ENCODE data around the gene COL12A1. TPM values are rescaled to one million over a fixed set of nuclear protein-coding genes. Genes with fewer than 3 reads are reported as not detected.

Gene COL12A1
- total RNA-seq, 2 experiments from 2014 or later = not detected

GRCh38 chr6:75142721-75143120 is 63.1 kb downstream of the COL12A1 start:
- POLR2A ChIA-PET = no interaction called here
- Mint-ChIP-seq H3K27ac (no peak overlapping the region), H3K4me1 (no peaks in the 10 kb centered on the region), H3K27me3 (no peaks in the 10 kb centered on the region), H3K9me3 (no peaks in the 10 kb centered on the region), H3K4me3 (no peak overlapping the region), H3K36me3 (ENCODE audit: low read depth) (no peaks in the 10 kb centered on the region)
- no peak for DNase-seq
- CTCF ChIA-PET = no interaction called here

- POLR2A ChIA-PET = no interaction called here
- CTCF ChIA-PET = no interaction called here
- H3K27ac Mint-ChIP-seq = no peak overlapping the region
- H3K36me3 Mint-ChIP-seq (ENCODE audit: low read depth) = no peaks in the 10 kb centered on the region
- no peak for DNase-seq
- no peaks in the 10 kb centered on the region for H3K27me3 Mint-ChIP-seq
- no peaks in the 10 kb centered on the region for H3K9me3 Mint-ChIP-seq
- H3K4me3 Mint-ChIP-seq = no peak overlapping the region
- H3K4me1 Mint-ChIP-seq = no peaks in the 10 kb centered on the region
Measured at GRCh38 chr6:75135876-75136275, 70.0 kb downstream of the COL12A1 start.

DNA sequence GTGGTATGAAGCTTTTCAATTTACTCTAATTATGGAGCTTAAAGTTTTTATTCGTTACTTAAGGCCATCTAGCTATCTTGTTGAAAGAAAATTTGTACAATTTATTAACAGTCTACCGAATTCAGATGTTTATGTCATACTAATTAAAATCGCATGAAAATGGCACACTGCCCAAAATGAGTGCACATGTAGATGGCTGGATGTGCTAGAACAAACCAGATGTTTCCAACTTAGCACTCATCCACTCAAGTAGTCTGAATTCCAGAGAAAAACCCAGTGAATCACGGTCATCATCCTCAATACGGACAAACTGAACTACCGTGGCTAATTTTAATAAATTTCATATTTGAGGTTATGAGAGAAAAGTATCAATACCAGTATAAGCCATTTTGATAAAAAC is 70.4 kb downstream of the COL12A1 start:
- ChIA-PET CTCF (interaction anchor here (1.4 kb wide), 1 partner anchor 74 kb away, joined by 3 read pairs; no protein-coding TSS in a partner anchor), POLR2A (no interaction called here)
- no peak overlapping the region for H3K4me3 Mint-ChIP-seq
- no peaks in the 10 kb centered on the region for H3K4me1 Mint-ChIP-seq
- H3K9me3 Mint-ChIP-seq = no peaks in the 10 kb centered on the region
- DNase-seq = no peak
- H3K27me3 Mint-ChIP-seq = no peaks in the 10 kb centered on the region
- no peak overlapping the region for H3K27ac Mint-ChIP-seq
- no peaks in the 10 kb centered on the region for H3K36me3 Mint-ChIP-seq (ENCODE audit: low read depth)

DNA sequence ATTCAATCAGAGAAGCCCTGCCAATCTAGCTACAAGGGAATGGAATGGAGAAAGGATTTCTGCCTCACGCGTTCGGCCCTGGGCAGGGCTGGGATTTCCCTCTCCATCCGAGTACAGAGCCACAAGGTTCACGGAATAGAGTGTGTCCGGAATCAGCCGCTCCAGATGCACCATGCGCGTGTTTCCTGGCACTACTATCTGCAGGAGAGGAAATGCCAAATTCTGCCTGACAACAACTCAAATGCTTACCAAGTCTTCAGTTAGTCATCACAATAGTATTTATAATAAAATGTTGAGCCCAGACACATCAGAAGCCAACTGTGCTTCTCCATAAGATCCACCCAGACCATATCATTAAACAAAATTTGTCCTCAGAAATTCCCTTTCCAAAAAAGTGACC is 75.1 kb downstream of the COL12A1 start:
- no peak overlapping the region for H3K4me3 Mint-ChIP-seq
- no peaks in the 10 kb centered on the region for H3K9me3 Mint-ChIP-seq
- H3K27me3 Mint-ChIP-seq = no peaks in the 10 kb centered on the region
- H3K36me3 Mint-ChIP-seq (ENCODE audit: low read depth) = no peaks in the 10 kb centered on the region
- H3K27ac Mint-ChIP-seq = no peak overlapping the region
- no peak for DNase-seq
- H3K4me1 Mint-ChIP-seq = no peaks in the 10 kb centered on the region
- ChIA-PET CTCF (no interaction called here), POLR2A (no interaction called here)

- no peak for DNase-seq
- ChIA-PET POLR2A (no interaction called here), CTCF (no interaction called here)
- no peak overlapping the region for H3K27ac Mint-ChIP-seq
- H3K27me3 Mint-ChIP-seq = no peaks in the 10 kb centered on the region
- no peak overlapping the region for H3K4me3 Mint-ChIP-seq
- H3K4me1 Mint-ChIP-seq = no peaks in the 10 kb centered on the region
- H3K36me3 Mint-ChIP-seq (ENCODE audit: low read depth) = no peaks in the 10 kb centered on the region
- no peaks in the 10 kb centered on the region for H3K9me3 Mint-ChIP-seq
Measured at GRCh38 chr6:75128878-75129570, 76.8 kb downstream of the COL12A1 start.

DNA sequence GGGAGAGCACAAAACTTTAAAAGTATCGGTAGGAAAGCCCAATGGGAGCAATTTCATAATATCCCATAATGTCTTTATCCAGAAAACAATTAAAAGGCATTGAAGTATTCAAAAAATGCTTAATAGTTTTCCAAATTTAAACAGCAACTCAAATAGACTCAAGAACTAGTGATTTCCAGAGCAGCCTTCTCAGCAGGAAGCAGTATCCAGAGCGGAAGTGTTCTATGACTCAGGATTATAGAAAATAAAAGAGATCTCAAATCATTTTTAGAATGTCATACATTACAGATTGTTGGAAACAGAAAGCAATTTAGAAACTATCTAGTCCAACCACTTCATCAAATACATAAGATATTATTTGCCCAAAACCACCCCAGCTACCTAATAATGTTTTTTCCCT is 79.3 kb downstream of the COL12A1 start:
- CTCF ChIA-PET = no interaction called here
- DNase-seq = no peak
- H3K36me3 Mint-ChIP-seq (ENCODE audit: low read depth) = no peaks in the 10 kb centered on the region

GRCh38 chr6:75124983-75125382 is 80.9 kb downstream of the COL12A1 start:
- Mint-ChIP-seq H3K27me3 (no peaks in the 10 kb centered on the region), H3K27ac (no peak overlapping the region), H3K4me1 (no peaks in the 10 kb centered on the region), H3K9me3 (no peaks in the 10 kb centered on the region), H3K4me3 (no peak overlapping the region), H3K36me3 (ENCODE audit: low read depth) (no peaks in the 10 kb centered on the region)
- DNase-seq = no peak
- POLR2A ChIA-PET = no interaction called here
- CTCF ChIA-PET = no interaction called here

More for the DNA sequence above, 79.3 kb downstream of the COL12A1 start:
- no peaks in the 10 kb centered on the region for H3K9me3 Mint-ChIP-seq
- no peaks in the 10 kb centered on the region for H3K27me3 Mint-ChIP-seq
- H3K27ac Mint-ChIP-seq = no peak overlapping the region
- POLR2A ChIA-PET = no interaction called here
- H3K4me1 Mint-ChIP-seq = no peaks in the 10 kb centered on the region
- H3K4me3 Mint-ChIP-seq = no peak overlapping the region

- Mint-ChIP-seq H3K27ac (no peak overlapping the region), H3K4me1 (no peaks in the 10 kb centered on the region), H3K36me3 (ENCODE audit: low read depth) (no peaks in the 10 kb centered on the region), H3K27me3 (no peaks in the 10 kb centered on the region), H3K4me3 (no peak overlapping the region), H3K9me3 (no peaks in the 10 kb centered on the region)
- ChIA-PET POLR2A (no interaction called here), CTCF (no interaction called here)
- DNase-seq = no peak
Measured at GRCh38 chr6:75124085-75124484, 81.8 kb downstream of the COL12A1 start.

- H3K4me3 Mint-ChIP-seq = no peak overlapping the region
- CTCF ChIA-PET = no interaction called here
- H3K36me3 Mint-ChIP-seq (ENCODE audit: low read depth) = no peaks in the 10 kb centered on the region
- no peak overlapping the region for H3K27ac Mint-ChIP-seq
- POLR2A ChIA-PET = no interaction called here
- no peaks in the 10 kb centered on the region for H3K27me3 Mint-ChIP-seq
- no peaks in the 10 kb centered on the region for H3K9me3 Mint-ChIP-seq
- no peak for DNase-seq
- H3K4me1 Mint-ChIP-seq = no peaks in the 10 kb centered on the region
Measured at GRCh38 chr6:75118925-75119515, 86.8 kb downstream of the COL12A1 start.

DNA sequence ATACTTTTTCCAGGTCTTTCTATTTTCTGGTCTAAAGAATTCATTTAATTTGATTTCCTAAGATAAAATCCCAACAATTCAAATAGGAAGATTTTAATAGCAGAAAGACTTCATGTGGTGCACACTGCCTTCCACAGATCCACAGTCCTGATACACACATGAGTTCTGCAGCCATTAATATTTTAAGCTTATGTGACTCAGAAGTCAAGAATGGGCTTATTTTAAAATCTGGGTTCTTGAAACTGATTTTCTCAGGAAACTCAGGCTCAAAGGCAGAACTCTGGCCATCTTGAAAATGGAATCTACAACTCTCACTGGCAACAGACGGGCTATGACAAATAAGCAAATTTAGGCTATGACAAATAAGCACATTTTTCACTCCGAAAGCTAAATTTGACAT is 88.2 kb downstream of the COL12A1 start:
- Mint-ChIP-seq H3K4me1 (no peaks in the 10 kb centered on the region), H3K9me3 (no peaks in the 10 kb centered on the region), H3K27me3 (no peaks in the 10 kb centered on the region), H3K4me3 (no peak overlapping the region), H3K36me3 (ENCODE audit: low read depth) (no peaks in the 10 kb centered on the region), H3K27ac (no peak overlapping the region)
- POLR2A ChIA-PET = no interaction called here
- CTCF ChIA-PET = no interaction called here
- DNase-seq = no peak

DNA sequence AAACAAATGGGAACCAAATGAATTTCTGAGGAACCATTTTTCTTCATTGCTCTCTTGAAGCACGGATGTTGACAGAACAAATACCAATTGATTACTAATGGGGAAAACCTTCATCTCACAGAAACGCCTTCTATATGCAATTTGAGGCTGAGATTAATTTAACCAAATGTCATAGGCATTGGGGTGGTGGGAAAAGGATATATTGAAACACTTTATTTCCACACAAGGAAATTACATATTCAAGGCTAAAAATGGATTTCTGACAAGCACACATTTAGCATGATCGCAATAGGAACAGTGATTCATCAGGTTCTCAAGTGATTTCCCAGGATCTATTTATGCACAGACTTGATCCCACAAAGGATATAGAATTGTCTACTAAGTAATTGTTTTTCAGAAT is 88.9 kb downstream of the COL12A1 start:
- H3K4me1 Mint-ChIP-seq = no peaks in the 10 kb centered on the region
- H3K36me3 Mint-ChIP-seq (ENCODE audit: low read depth) = no peaks in the 10 kb centered on the region
- CTCF ChIA-PET = no interaction called here
- H3K9me3 Mint-ChIP-seq = no peaks in the 10 kb centered on the region
- POLR2A ChIA-PET = no interaction called here
- DNase-seq = no peak
- H3K4me3 Mint-ChIP-seq = no peak overlapping the region
- H3K27ac Mint-ChIP-seq = no peak overlapping the region
- H3K27me3 Mint-ChIP-seq = no peaks in the 10 kb centered on the region

- no peaks in the 10 kb centered on the region for H3K36me3 Mint-ChIP-seq (ENCODE audit: low read depth)
- POLR2A ChIA-PET = no interaction called here
- CTCF ChIA-PET = no interaction called here
- no peak for DNase-seq
- H3K27me3 Mint-ChIP-seq = no peaks in the 10 kb centered on the region
- no peak overlapping the region for H3K27ac Mint-ChIP-seq
- no peaks in the 10 kb centered on the region for H3K4me1 Mint-ChIP-seq
- H3K9me3 Mint-ChIP-seq = no peaks in the 10 kb centered on the region
- H3K4me3 Mint-ChIP-seq = no peak overlapping the region
Measured at GRCh38 chr6:75115481-75115880, 90.4 kb downstream of the COL12A1 start.

GRCh38 chr6:75114806-75115205 is 91.0 kb downstream of the COL12A1 start:
- Mint-ChIP-seq H3K4me3 (no peak overlapping the region), H3K9me3 (no peaks in the 10 kb centered on the region), H3K27me3 (no peaks in the 10 kb centered on the region), H3K27ac (no peak overlapping the region), H3K4me1 (no peaks in the 10 kb centered on the region), H3K36me3 (ENCODE audit: low read depth) (no peaks in the 10 kb centered on the region)
- POLR2A ChIA-PET = no interaction called here
- CTCF ChIA-PET = no interaction called here
- no peak for DNase-seq

DNA sequence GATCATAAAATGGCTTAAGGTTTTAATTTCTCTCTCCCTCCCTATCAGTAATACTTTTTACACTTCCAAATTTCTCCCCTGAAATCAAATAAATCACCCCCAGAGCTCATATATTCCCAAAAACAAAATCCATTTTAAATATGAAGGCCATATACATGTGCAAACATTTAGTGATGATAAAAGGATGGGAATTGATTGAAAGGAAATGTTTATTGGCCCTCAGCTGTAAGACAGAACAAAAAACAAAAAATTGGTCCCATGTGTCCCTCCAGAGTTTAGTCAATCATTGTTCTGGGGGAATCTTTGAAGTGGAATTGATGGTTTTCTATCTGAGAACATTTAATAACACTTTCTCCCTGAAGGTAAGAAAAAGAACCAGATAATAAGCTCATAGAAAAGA is 91.7 kb downstream of the COL12A1 start:
- Mint-ChIP-seq H3K27ac (no peak overlapping the region), H3K4me3 (no peak overlapping the region), H3K36me3 (ENCODE audit: low read depth) (no peaks in the 10 kb centered on the region), H3K9me3 (no peaks in the 10 kb centered on the region), H3K4me1 (no peaks in the 10 kb centered on the region), H3K27me3 (no peaks in the 10 kb centered on the region)
- POLR2A ChIA-PET = no interaction called here
- DNase-seq = no peak
- CTCF ChIA-PET = no interaction called here
